ENCODE measurements around the gene UTS2B.

The UTS2B gene

GRCh38 chr3:191329654-191330529 lies at the start of gene UTS2B:
UTS2B (minus strand) TSS chr3:191330526; CDS start chr3:191282189, 48,337 bp downstream.
- Histone ChIP-seq H3K27ac (peak within 1 kb of the TSS; percentile 77 to 98 (median 93)), H3K4me3 (peak within 1 kb of the TSS; percentile 58 to 83 (median 70))

- no peak overlapping the region for H3K4me3 ChIP-seq
- H3K27ac ChIP-seq, result no peak overlapping the region
Observed at GRCh38 chr3:191380001-191380400, 49.7 kb upstream of the UTS2B start.

- Histone ChIP-seq H3K4me3 (no peak overlapping the region), H3K27ac (no peak overlapping the region)
Observed at GRCh38 chr3:191379446-191379845, 49.1 kb upstream of the UTS2B start.

- peak overlapping the region in 3 of 21 experiments; percentile 18 to 75 (median 55) for H3K27ac ChIP-seq
- no peak overlapping the region for H3K4me3 ChIP-seq
Observed at GRCh38 chr3:191378142-191378812, 48.0 kb upstream of the UTS2B start.

- no peak overlapping the region for H3K4me3 ChIP-seq
- H3K27ac ChIP-seq, result peak overlapping the region in 16 of 21 experiments; percentile 4 to 75 (median 57)
Observed at GRCh38 chr3:191376516-191377141, 46.3 kb upstream of the UTS2B start.

- no peak overlapping the region for H3K27ac ChIP-seq
- no peak overlapping the region for H3K4me3 ChIP-seq
Observed at GRCh38 chr3:191373327-191373726, 43.0 kb upstream of the UTS2B start.

GRCh38 chr3:191372122-191372521 lies 41.8 kb upstream of the UTS2B start:
- no peak overlapping the region for H3K27ac ChIP-seq
- H3K4me3 ChIP-seq, result no peak overlapping the region

GRCh38 chr3:191369616-191370010 lies 39.3 kb upstream of the UTS2B start:
- Histone ChIP-seq H3K27ac (peak overlapping the region in 2 of 21 experiments; percentile 19 to 36), H3K4me3 (no peak overlapping the region)

- Histone ChIP-seq H3K27ac (peak overlapping the region in 1 of 21 experiments; percentile 19), H3K4me3 (no peak overlapping the region)
Observed at GRCh38 chr3:191368755-191369615, 38.7 kb upstream of the UTS2B start.

- H3K27ac ChIP-seq, result peak overlapping the region in 1 of 21 experiments; percentile 25
- H3K4me3 ChIP-seq, result no peak overlapping the region
Observed at GRCh38 chr3:191366675-191367074, 36.3 kb upstream of the UTS2B start.

- Histone ChIP-seq H3K4me3 (no peak overlapping the region), H3K27ac (peak overlapping the region in 1 of 21 experiments; percentile 44)
Observed at GRCh38 chr3:191363221-191363620, 32.9 kb upstream of the UTS2B start.

- H3K27ac ChIP-seq, result peak overlapping the region in 1 of 21 experiments; percentile 43
- no peak overlapping the region for H3K4me3 ChIP-seq
Observed at GRCh38 chr3:191362524-191363090, 32.3 kb upstream of the UTS2B start.

GRCh38 chr3:191362037-191362436 lies 31.7 kb upstream of the UTS2B start:
- peak overlapping the region in 1 of 21 experiments; percentile 43 for H3K27ac ChIP-seq
- no peak overlapping the region for H3K4me3 ChIP-seq

- Histone ChIP-seq H3K4me3 (no peak overlapping the region), H3K27ac (peak overlapping the region in 1 of 21 experiments; percentile 9)
Observed at GRCh38 chr3:191361456-191361855, 31.1 kb upstream of the UTS2B start.

GRCh38 chr3:191360620-191361019 lies 30.3 kb upstream of the UTS2B start:
- peak overlapping the region in 2 of 21 experiments; percentile 9 to 26 for H3K27ac ChIP-seq
- H3K4me3 ChIP-seq, result no peak overlapping the region

GRCh38 chr3:191358929-191359328 lies 28.6 kb upstream of the UTS2B start:
- Histone ChIP-seq H3K4me3 (no peak overlapping the region), H3K27ac (peak overlapping the region in 1 of 21 experiments; percentile 38)

- Histone ChIP-seq H3K4me3 (no peak overlapping the region), H3K27ac (no peak overlapping the region)
Observed at GRCh38 chr3:191357909-191358308, 27.6 kb upstream of the UTS2B start.

GRCh38 chr3:191356631-191357439 lies 26.5 kb upstream of the UTS2B start:
- H3K27ac ChIP-seq, result peak overlapping the region in 13 of 21 experiments; percentile 8 to 53 (median 30)
- no peak overlapping the region for H3K4me3 ChIP-seq

Data from skin epidermis (tissue), 12 donors.